ENCODE results near the gene TSPAN18. TPM values are rescaled to one million over a fixed set of nuclear protein-coding genes. Genes with fewer than 3 reads are reported as not detected.

Gene TSPAN18
- total RNA-seq, 4 donors from 2014 or later = 31.1 to 74.6 (median 34.7) TPM

DNA sequence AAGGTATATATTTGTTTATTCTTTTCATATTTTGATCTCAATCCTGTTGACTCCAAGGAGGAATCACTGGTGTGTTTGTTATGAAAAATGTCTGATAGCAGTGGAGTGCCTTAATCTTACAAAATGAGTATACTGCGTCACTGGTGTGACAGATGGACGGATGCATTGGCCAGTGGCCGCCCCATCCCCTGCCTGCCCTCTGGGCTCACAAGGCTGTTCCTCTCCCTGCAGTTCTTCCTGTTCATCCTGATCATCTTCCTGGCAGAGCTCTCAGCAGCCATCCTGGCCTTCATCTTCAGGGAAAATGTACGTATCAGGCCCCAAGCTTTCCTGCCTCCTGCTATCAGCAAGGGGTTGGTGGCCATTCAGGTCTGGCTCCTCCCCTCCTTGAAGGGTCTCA, 191.0 kb downstream of the TSPAN18 start:
- Histone ChIP-seq H3K9me3 (no peaks in the 10 kb centered on the region), H3K4me3 (no peak overlapping the region), H3K4me1 (no peaks in the 10 kb centered on the region), H3K36me3 (peaks cover 0 to 87% of the 10 kb centered on the region in 2 donors), H3K27me3 (no peaks in the 10 kb centered on the region), H3K27ac (no peak overlapping the region)
- 93 to 100% methylated on average over 2 to 4 of the region's 4 CpGs for WGBS, 2 donors (ENCODE audit: low coverage in 1 of 2)
- ATAC-seq = no peak
- no peak for TF ChIP-seq POLR2AphosphoS5 (IDR thresholded peaks at IDR 0.05)
- TF ChIP-seq EP300 (IDR thresholded peaks at IDR 0.05) = no peak
- TF ChIP-seq, protein P1, sequence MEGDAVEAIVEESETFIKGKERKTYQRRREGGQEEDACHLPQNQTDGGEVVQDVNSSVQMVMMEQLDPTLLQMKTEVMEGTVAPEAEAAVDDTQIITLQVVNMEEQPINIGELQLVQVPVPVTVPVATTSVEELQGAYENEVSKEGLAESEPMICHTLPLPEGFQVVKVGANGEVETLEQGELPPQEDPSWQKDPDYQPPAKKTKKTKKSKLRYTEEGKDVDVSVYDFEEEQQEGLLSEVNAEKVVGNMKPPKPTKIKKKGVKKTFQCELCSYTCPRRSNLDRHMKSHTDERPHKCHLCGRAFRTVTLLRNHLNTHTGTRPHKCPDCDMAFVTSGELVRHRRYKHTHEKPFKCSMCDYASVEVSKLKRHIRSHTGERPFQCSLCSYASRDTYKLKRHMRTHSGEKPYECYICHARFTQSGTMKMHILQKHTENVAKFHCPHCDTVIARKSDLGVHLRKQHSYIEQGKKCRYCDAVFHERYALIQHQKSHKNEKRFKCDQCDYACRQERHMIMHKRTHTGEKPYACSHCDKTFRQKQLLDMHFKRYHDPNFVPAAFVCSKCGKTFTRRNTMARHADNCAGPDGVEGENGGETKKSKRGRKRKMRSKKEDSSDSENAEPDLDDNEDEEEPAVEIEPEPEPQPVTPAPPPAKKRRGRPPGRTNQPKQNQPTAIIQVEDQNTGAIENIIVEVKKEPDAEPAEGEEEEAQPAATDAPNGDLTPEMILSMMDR (IDR thresholded peaks at IDR 0.05) = no peak
- no peak for TF ChIP-seq POLR2A (IDR thresholded peaks at IDR 0.05)

GRCh38 chr11:44920451-44920850, 193.7 kb downstream of the TSPAN18 start:
- Histone ChIP-seq H3K27ac (no peak overlapping the region), H3K36me3 (peaks cover 0 to 87% of the 10 kb centered on the region in 2 donors), H3K4me1 (peaks cover 0 to 6% (median 0%) of the 10 kb centered on the region in 3 donors), H3K27me3 (no peaks in the 10 kb centered on the region), H3K4me3 (no peak overlapping the region), H3K9me3 (no peaks in the 10 kb centered on the region)
- 84% methylated on average over 6 of the region's 7 CpGs; no CpG with 5 or more reads in 1 of the 2 donors for whole genome bisulfite sequencing, 2 donors (ENCODE audit: low coverage in 1 of 2)
- no peak for TF ChIP-seq POLR2AphosphoS5 (IDR thresholded peaks at IDR 0.05)
- TF ChIP-seq POLR2A (IDR thresholded peaks at IDR 0.05) = no peak
- TF ChIP-seq, protein P1 (IDR thresholded peaks at IDR 0.05) = no peak
- TF ChIP-seq EP300 (IDR thresholded peaks at IDR 0.05) = no peak
- ATAC-seq = no peak

DNA sequence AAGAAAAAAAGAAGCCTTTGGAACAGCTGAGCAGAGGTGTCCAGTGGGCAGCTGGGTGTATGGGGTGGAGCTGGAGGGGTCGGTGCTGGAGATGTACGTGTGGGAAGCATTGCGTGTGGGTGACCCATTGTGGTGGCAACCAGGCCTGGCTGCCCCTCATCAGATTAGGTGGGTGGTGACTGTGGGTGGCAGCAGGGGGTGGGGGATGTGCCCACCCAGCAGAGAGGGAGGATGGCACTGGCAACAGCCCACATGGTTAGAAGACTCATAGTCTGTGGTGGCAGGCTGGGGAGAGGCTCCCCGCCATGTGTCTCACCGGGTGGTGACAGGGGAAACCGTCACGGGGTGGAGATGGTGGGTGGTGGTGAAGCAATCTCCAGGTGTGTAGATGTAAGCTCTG, 196.4 kb downstream of the TSPAN18 start:
- TF ChIP-seq POLR2A (IDR thresholded peaks at IDR 0.05) (no peak), POLR2AphosphoS5 (IDR thresholded peaks at IDR 0.05) (no peak), EP300 (IDR thresholded peaks at IDR 0.05) (no peak)
- TF ChIP-seq, protein P1 (IDR thresholded peaks at IDR 0.05) = no peak
- Histone ChIP-seq H3K27ac (no peak overlapping the region), H3K4me3 (no peak overlapping the region), H3K4me1 (peaks cover 0 to 15% (median 0%) of the 10 kb centered on the region in 3 donors), H3K36me3 (peaks cover 0 to 76% of the 10 kb centered on the region in 2 donors), H3K9me3 (no peaks in the 10 kb centered on the region), H3K27me3 (no peaks in the 10 kb centered on the region)
- 66 to 100% methylated on average over 2 to 5 of the region's 7 CpGs for WGBS, 2 donors (ENCODE audit: low coverage in 1 of 2)
- no peak for ATAC-seq

DNA sequence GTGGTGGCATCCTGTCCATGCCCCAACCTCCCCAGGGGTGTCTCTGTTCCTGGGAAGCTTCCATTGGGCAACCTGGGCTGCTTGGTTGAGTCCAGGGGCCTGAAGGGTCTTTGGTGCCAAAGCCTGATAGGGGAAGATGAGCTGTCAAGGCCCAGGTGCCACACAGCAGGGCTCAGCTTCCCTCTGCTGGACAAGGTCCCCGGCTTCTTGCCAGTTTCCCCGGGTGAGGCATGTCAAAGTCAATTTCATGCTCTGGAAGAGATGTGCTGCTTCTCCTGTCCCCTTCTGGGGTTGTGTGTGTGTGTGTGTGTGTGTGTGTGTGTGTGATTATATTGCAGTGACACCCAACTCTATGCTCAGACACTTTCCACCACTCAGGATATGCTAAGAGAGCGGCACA, 197.0 kb downstream of the TSPAN18 start:
- Histone ChIP-seq H3K4me1 (peaks cover 0 to 15% (median 0%) of the 10 kb centered on the region in 3 donors), H3K27ac (no peak overlapping the region), H3K36me3 (peaks cover 0 to 70% of the 10 kb centered on the region in 2 donors), H3K4me3 (no peak overlapping the region), H3K9me3 (no peaks in the 10 kb centered on the region), H3K27me3 (no peaks in the 10 kb centered on the region)
- TF ChIP-seq EP300 (IDR thresholded peaks at IDR 0.05) = no peak
- TF ChIP-seq POLR2A (IDR thresholded peaks at IDR 0.05) = no peak
- no peak for TF ChIP-seq POLR2AphosphoS5 (IDR thresholded peaks at IDR 0.05)
- TF ChIP-seq, protein P1 (IDR thresholded peaks at IDR 0.05) = no peak
- no peak for ATAC-seq
- WGBS, 2 donors (ENCODE audit: low coverage in 1 of 2) = 100% methylated on average over 1 of the region's 3 CpGs; no CpG with 5 or more reads in 1 of the 2 donors

GRCh38 chr11:44926036-44926435, 199.3 kb downstream of the TSPAN18 start:
- 45 to 53% methylated on average over 6 to 8 of the region's 8 CpGs for WGBS, 2 donors (ENCODE audit: low coverage in 1 of 2)
- Histone ChIP-seq H3K4me1 (peaks cover 0 to 15% (median 0%) of the 10 kb centered on the region in 3 donors), H3K27me3 (no peaks in the 10 kb centered on the region), H3K36me3 (peaks cover 0 to 64% of the 10 kb centered on the region in 2 donors), H3K9me3 (no peaks in the 10 kb centered on the region), H3K27ac (peak overlapping the region in 2 of 4 donors; percentile 23 to 24), H3K4me3 (no peak overlapping the region)
- TF ChIP-seq POLR2A (IDR thresholded peaks at IDR 0.05) (no peak), EP300 (IDR thresholded peaks at IDR 0.05) (no peak), POLR2AphosphoS5 (IDR thresholded peaks at IDR 0.05) (no peak)
- TF ChIP-seq, protein P1 (IDR thresholded peaks at IDR 0.05) = no peak
- ATAC-seq = no peak

Data from gastroesophageal sphincter (tissue), 4 donors.